Osteocyte (in vitro differentiated cells): ENCODE measurements around the gene KLF6. TPM values are rescaled to one million over a fixed set of nuclear protein-coding genes. Genes with fewer than 3 reads are reported as not detected.

Experiments used
- DNase-seq: peaks from one replicate; pipeline ENCODE4 v3.0.0; 2021; ENCODE audit warnings: mixed read lengths; ENCODE audit not compliant: unreplicated experiment; ENCODE audit errors: extremely low spot score
- H3K27ac Mint-ChIP-seq: one replicate; pipeline ENCODE4 v1.8.0; 2021; ENCODE audit warnings: mild to moderate bottlenecking, mixed read lengths; ENCODE audit not compliant: unreplicated experiment
- H3K27me3 Mint-ChIP-seq: one replicate; pipeline ENCODE4 v1.8.0; 2021; ENCODE audit warnings: mixed read lengths; ENCODE audit not compliant: unreplicated experiment
- H3K36me3 Mint-ChIP-seq: one replicate; pipeline ENCODE4 v1.8.0; 2021; ENCODE audit warnings: mixed read lengths; ENCODE audit not compliant: unreplicated experiment
- H3K4me1 Mint-ChIP-seq: one replicate; pipeline ENCODE4 v1.8.0; 2021; ENCODE audit warnings: mixed read lengths; ENCODE audit not compliant: unreplicated experiment
- H3K4me3 Mint-ChIP-seq: one replicate; pipeline ENCODE4 v1.8.0; 2021; ENCODE audit warnings: mild to moderate bottlenecking, moderate library complexity, mixed read lengths; ENCODE audit not compliant: unreplicated experiment
- H3K9me3 Mint-ChIP-seq: one replicate; pipeline ENCODE4 v1.8.0; 2021; ENCODE audit warnings: mixed read lengths; ENCODE audit not compliant: unreplicated experiment
- CTCF ChIP-seq: fragments of 200-600 bp; sonication (generic); IDR thresholded peaks from 2 replicates; pipeline ENCODE4 v1.5.0; 2021; ENCODE audit warnings: antibody characterized with exemption, mild to moderate bottlenecking, moderate library complexity
- total RNA-seq: library from RNA; stranded (reverse); gene quantifications from 2 replicates; pipeline ENCODE4 v1.2.1, GENCODE V29; 2021

The KLF6 gene
- total RNA-seq, 1 donor from 2014 or later = 341 TPM

- H3K27me3 Mint-ChIP-seq = no peaks in the 10 kb centered on the region
- peaks cover 19% of the 10 kb centered on the region for H3K4me1 Mint-ChIP-seq
- H3K4me3 Mint-ChIP-seq = peak overlapping the region; percentile 39
- H3K9me3 Mint-ChIP-seq = no peaks in the 10 kb centered on the region
- no peaks in the 10 kb centered on the region for H3K36me3 Mint-ChIP-seq
- peak; percentile 42 for DNase-seq
- H3K27ac Mint-ChIP-seq = peak overlapping the region; percentile 75
- no peak for TF ChIP-seq CTCF
These were observed 35.4 kb downstream of the KLF6 start for GRCh38 chr10:3749600-3749999.

- H3K27ac Mint-ChIP-seq = peak overlapping the region; percentile 35
- H3K4me3 Mint-ChIP-seq = no peak overlapping the region
- no peaks in the 10 kb centered on the region for H3K27me3 Mint-ChIP-seq
- no peaks in the 10 kb centered on the region for H3K36me3 Mint-ChIP-seq
- H3K4me1 Mint-ChIP-seq = peaks cover 19% of the 10 kb centered on the region
- DNase-seq = peak; percentile 19
- H3K9me3 Mint-ChIP-seq = no peaks in the 10 kb centered on the region
- no peak for TF ChIP-seq CTCF
These were observed 36.0 kb downstream of the KLF6 start for GRCh38 chr10:3749011-3749410.

GRCh38 chr10:3748484-3748883 lies 36.5 kb downstream of the KLF6 start:
- Mint-ChIP-seq H3K9me3 (no peaks in the 10 kb centered on the region), H3K4me1 (peaks cover 19% of the 10 kb centered on the region), H3K27ac (peak overlapping the region; percentile 35), H3K36me3 (no peaks in the 10 kb centered on the region), H3K4me3 (no peak overlapping the region), H3K27me3 (no peaks in the 10 kb centered on the region)
- DNase-seq = peak; percentile 34
- TF ChIP-seq CTCF = no peak

- DNase-seq = peak; percentile 32
- peaks cover 19% of the 10 kb centered on the region for H3K4me1 Mint-ChIP-seq
- H3K27ac Mint-ChIP-seq = no peak overlapping the region
- H3K9me3 Mint-ChIP-seq = no peaks in the 10 kb centered on the region
- no peaks in the 10 kb centered on the region for H3K36me3 Mint-ChIP-seq
- TF ChIP-seq CTCF = no peak
- H3K27me3 Mint-ChIP-seq = no peaks in the 10 kb centered on the region
- no peak overlapping the region for H3K4me3 Mint-ChIP-seq
These were observed 37.0 kb downstream of the KLF6 start for GRCh38 chr10:3747984-3748383.

GRCh38 chr10:3747248-3747960 lies 37.6 kb downstream of the KLF6 start:
- DNase-seq = peak; percentile 69

More at GRCh38 chr10:3747248-3747960, 37.6 kb downstream of the KLF6 start:
- no peak for TF ChIP-seq CTCF
- H3K4me3 Mint-ChIP-seq = no peak overlapping the region
- H3K36me3 Mint-ChIP-seq = no peaks in the 10 kb centered on the region
- H3K27me3 Mint-ChIP-seq = no peaks in the 10 kb centered on the region
- H3K9me3 Mint-ChIP-seq = no peaks in the 10 kb centered on the region
- peaks cover 19% of the 10 kb centered on the region for H3K4me1 Mint-ChIP-seq
- no peak overlapping the region for H3K27ac Mint-ChIP-seq
